NCI-H1092 treated with DMSO at 0.1 percent for 48 hours (cell line): ENCODE measurements around the gene XRCC2.
"Not testable (repeated sequence)": the region's sequence is repeated elsewhere in the genome, so short reads cannot be mapped to it uniquely, and the experiment has no call there.

Source experiments
- DNase-seq: peaks from one replicate; lab custom pipeline; 2025; lab: John Stamatoyannopoulos, UW

The XRCC2 gene

DNA sequence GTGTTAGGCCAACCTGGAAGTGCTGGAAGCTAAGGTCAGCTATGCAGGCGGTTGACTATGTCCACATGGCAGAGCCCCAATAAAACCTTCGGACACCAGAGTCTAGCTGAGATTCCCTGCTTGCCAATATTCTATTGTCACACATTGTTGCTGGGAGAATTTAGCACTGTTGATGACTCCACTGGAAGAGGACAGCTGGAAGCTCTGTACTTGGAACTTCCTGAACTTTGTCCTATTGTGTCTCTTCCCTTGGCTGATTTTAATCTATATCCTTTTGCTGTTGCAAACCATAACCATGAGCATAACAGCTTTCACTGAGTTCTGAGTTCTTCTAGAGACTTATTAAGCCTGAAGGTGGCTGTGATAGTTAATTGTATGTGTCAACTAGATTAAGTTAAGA, 12.0 kb downstream of the XRCC2 start:
- no peak for DNase-seq

DNA sequence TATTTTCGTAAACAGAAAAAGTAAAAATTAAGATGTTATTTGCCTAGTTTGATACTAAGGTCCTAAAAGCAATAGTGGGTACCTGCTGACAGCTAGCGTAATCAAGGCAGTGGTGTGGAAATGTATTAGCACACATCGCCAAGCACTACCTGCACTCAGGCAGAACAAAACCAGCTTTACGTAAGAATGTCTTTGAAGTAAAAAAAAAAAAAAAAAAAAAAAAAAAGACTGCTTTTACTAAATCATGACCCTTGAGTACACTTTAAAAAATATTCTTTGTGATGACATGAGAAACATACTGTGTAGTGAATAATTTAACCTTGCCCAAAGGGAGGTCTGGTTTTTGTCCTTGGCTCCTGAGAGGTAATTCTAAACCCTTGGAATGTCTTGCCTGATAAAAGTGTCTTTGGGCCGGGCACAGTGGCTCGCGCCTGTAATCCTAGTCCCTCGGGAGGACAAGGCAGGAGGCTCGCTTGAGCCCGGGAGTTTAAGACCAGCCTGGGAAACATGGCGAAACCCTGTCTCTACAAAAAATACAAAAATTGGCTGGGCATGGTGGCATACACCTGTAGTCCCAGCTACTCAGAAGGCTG, 12.7 kb downstream of the XRCC2 start:
- DNase-seq = no peak

- no peak for DNase-seq
Observed at GRCh38 chr7:152661479-152661878, 14.5 kb downstream of the XRCC2 start.

- DNase-seq = no peak
Observed at GRCh38 chr7:152660021-152660420, 15.9 kb downstream of the XRCC2 start.

DNA sequence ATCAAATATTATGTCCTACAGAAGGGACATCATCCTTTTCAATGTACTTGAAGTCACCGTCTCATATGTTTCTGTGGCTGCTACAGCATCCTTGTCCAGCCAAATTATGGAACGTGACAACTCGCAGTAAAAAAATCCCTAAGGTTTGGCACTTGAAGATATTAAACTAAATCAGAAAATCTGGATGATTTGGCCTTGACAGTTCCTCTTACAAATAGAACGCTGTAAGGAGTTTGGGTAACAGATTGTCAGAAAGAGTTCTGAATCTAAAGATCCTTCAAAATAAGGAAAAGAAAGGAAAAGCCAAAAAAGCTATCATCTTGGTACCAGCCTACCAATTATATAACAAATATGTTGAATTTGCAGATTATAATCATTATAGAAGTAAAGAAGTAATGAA, 21.0 kb downstream of the XRCC2 start:
- DNase-seq = no peak

DNA sequence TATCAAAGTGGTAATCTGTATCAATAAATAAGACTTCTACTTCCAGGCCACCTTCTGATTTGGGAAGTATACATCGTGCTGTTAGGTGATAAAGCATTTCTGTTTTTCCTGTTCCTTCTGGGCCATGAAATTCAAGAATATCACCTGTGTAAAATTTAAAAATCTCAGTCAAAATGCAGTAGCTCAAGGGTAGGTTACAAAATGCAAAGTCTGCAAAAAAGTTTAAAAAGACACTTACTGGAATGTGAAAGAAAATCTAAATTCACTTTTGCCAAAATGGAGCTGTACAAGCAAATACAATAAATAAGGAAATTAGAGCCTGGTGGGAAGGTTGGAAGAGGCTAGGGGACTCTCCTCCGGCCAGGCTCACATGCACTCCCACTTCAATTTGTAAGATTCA, 26.7 kb downstream of the XRCC2 start:
- DNase-seq = no peak

DNA sequence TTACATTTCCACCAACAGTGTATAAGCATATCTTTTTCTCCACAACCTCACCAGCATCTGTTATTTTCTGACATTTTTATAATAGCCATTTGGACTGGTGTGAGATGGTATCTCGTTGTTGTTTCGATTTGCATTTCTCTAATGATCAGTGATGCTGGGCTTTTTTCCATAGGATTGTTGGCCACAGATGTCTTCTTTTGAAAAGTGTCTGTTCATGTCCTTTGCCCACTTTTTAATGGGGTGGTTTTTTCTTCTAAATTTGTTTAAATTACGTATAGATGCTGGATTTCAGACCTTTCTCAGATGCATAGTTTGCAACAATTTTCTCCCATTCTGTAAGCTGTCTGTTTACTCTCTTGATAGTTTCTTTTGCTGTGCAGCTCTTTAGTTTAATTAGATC, 28.9 kb downstream of the XRCC2 start:
- DNase-seq = no peak

DNA sequence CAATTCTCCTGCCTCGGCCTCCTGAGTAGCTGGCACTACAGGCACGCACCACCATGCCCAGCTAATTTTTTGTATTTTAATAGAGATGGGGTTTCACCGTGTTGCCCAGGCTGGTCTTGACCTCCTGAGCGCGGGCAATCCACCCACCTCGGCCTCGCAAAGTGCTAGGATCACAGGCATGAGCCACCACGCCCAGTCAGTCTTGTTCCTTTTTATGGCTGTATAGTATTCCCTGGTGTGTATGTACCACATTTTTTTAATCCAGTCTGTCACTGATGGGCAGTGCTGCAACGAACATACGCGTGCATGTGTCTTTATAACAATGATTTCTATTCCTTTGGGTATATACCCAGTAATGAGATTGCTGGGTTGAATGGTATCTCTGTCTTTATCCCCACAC, 29.4 kb downstream of the XRCC2 start:
- DNase-seq = not testable (repeated sequence)

DNA sequence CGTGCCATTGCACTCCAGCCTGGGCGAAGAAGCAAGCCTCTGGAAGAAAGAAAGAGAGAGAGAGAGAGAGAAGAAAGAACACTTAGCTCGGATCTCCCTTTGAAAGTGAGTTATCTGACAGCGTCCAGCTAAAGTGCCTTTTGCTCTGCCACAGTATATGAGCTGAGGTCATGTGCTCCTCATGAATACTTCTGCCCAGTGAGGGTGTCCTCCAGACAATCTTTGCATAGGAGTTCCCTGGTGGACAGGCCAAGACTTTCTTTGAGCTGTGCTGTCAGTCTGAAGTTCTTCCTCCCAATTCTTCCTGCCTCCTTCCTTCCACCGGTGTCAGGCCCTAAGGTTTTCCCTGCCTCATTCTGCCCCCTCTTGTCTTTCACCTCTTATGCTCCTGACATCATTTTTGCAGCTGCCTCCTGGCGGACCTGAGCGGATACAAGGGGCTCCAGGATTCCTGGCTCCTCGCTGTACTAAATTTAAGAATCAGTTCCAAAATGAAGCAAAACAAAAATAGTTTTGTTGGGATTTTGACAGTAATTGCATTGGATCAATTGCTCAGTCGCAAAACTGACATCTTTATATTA, 31.9 kb downstream of the XRCC2 start:
- DNase-seq = no peak

DNA sequence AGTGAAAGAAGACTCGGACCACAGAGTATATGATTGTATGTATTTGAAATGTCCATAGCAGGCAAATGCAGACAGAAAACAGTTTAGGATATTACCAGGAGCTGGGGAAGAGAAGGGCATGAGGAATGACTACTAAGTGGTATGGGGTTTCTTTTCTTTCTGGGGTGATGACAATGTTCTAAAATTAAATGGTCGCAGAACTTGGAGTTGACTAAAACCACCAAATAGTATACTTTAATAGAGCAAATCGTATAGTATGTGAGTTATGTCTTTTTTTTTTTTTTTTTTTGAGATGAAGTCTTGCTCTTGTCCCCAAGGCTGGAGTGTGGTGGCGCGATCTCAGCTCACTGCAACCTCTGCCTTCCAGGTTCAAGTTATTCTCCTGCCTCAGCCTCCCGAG, 34.6 kb downstream of the XRCC2 start:
- DNase-seq = no peak

GRCh38 chr7:152640829-152641228, 35.1 kb downstream of the XRCC2 start:
- DNase-seq = no peak

DNA sequence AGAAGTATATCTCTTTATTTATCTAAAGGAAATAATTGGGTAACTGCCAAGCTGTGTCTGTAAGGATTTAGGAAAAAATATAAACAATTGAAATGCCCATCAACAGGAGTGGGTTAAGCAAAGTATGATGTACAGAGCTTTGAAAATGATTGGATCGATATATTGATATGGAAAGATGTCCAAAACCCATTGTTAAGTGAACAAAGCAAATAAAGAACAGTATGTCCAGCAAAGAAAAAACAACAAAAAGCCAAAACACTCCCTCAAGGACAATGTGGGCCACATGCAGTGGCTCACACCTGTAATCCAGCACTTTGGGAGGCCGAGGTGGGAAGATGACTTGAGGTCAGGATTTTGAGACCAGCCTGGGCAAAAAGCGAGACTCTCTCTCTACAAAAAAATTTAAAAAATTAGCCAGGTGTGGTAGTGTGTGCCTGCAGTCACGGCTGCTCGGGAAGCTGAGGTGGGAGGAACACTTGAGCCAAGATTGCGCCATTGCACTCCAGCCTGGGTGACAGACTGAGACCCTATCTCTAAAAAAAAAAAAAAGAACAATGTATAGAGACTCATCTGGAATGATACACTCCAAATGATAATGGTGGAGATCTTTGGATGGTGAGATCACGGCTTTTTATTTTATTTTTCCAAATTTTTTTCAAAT, 37.9 kb downstream of the XRCC2 start:
- no peak for DNase-seq

DNA sequence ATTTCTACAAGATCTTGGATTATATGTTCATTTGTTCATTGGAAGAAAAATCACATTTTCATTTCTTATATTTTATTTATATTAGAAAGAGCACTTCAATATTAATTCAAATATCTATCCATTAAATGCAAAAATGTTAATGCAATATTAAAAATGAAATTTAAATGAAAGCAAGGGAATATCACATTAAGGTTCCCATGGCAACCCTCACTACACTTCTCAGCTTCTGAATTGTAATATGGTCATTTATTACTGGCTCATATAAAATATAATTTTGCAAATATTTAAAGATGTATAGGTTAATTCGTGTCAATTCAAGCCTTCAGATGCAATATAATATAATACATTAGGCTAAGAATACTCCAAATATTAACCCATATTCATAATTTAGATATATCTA, 38.8 kb downstream of the XRCC2 start:
- DNase-seq = no peak

- no peak for DNase-seq
Observed at GRCh38 chr7:152636441-152636840, 39.5 kb downstream of the XRCC2 start.

DNA sequence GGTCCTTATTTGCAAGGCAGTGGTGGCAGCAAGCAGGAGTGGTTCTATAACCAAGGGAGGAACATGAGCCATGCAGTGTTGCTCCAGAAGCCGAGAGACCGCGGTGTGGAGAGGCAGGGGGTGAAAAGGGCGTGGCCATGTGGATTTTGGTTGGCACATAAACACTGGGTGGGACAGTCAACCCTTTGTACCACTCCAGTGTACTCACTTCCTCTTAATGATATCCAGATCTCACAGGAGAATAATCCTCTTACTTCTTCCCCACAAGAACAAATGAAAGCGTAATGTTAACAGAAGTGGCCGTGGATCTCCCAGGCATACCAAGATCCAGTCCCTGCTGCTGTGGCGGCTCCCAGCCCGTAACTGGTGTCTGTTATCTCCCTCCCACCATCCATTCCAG, 42.4 kb downstream of the XRCC2 start:
- DNase-seq = no peak

DNA sequence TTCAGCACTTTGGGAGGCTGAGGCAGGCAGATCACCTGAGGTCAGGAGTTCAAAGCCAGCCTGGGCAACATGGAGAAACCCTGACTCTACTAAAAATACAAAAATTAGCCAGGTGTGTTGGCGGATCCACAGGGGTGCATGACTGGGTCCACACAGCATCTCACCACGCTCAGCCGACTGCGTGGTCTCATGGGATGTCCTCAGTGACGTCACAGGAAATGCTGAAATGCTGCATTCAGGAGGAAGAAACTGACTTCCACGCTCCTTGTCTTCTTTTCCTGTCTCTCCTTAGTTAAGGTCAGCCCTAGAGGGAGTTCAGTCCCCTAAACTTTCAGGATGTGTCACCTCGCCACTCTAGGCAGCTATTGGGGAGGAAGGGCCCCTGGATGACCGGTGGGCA, 42.9 kb downstream of the XRCC2 start:
- DNase-seq = no peak

GRCh38 chr7:152628772-152629171, 47.2 kb downstream of the XRCC2 start:
- not testable (repeated sequence) for DNase-seq

- DNase-seq = peak; percentile 41
Observed at GRCh38 chr7:152624228-152624627, 51.7 kb downstream of the XRCC2 start.

GRCh38 chr7:152621426-152621825, 54.5 kb downstream of the XRCC2 start:
- no peak for DNase-seq

DNA sequence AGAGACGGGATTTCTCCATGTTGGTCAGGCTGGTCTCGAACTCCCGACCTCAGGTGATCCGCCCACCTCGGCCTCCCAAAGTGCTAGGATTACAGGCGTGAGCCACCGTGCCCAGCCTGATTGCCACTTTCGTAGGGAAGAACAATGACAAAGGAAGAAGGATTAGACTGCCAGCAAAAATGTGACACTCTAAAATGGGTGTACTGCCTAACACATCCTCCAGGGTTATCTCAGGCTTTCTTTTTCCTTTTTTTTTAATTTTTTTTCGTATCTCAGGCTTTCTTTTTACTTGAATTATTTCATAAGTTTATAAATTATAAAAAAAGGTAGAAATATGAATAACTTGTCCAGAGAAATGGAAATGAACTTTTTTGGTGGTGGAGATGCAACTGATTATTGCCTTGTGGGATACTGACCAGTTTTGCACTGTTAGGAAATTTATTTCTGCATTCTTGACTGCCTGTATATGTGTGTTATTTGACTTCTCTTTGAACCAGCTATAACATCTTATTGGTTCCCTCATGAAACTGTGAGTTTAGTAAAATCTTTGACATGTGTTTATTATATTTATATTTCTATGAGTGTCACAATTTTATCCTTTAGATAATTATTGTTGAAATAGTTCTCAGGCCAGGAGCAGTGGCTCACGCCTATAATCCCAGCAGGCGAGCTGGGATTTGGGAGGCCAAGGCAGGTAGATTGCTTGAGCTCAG, 56.8 kb downstream of the XRCC2 start:
- DNase-seq = no peak

GRCh38 chr7:152618427-152618826, 57.5 kb downstream of the XRCC2 start:
- no peak for DNase-seq

- DNase-seq = no peak
Observed at GRCh38 chr7:152617056-152617455, 58.9 kb downstream of the XRCC2 start.
